A549 treated with dexamethasone at 1 μM for 4 hours (cell line): ENCODE results near the gene SLTM. TPM values are rescaled to one million over a fixed set of nuclear protein-coding genes. Genes with fewer than 3 reads are reported as not detected.

Experiments used
- total RNA-seq: library from RNA; stranded (reverse); fragments of 200-300 nt; extraction: Qiagen RNA extraction; gene quantifications from 5 replicates; pipeline ENCODE4 v1.2.3, GENCODE V29; 2022

The SLTM gene
- total RNA-seq, result 75.6 to 86.1 TPM (median 79.0 TPM) in 5 replicates

GRCh38 chr15:58933281-58934113 lies at the start of gene SLTM:
TSS of gene SLTM (minus strand) at chr15:58933679. CDS start at chr15:58933565, 114 bp downstream.

Other genes with a start within 250 kb of the SLTM start
- gene ADAM10, start 184.0 kb downstream of the SLTM start, total RNA-seq, result 98.3 to 143 TPM (median 136 TPM) in 5 replicates
- gene MINDY2, start 162.4 kb downstream of the SLTM start, total RNA-seq, result 3.6 to 7.8 TPM (median 6.4 TPM) in 5 replicates
- gene RNF111, start 54.0 kb upstream of the SLTM start, total RNA-seq, result 17.2 to 32.4 TPM (median 27.4 TPM) in 5 replicates
- gene CCNB2, start 171.5 kb upstream of the SLTM start, total RNA-seq, result 89.9 to 101 TPM (median 95.6 TPM) in 5 replicates